ENCODE measurements around the gene RRN3. TPM values are rescaled to one million over a fixed set of nuclear protein-coding genes. Genes with fewer than 3 reads are reported as not detected.
"Not testable (repeated sequence)": the region's sequence is repeated elsewhere in the genome, so short reads cannot be mapped to it uniquely, and the experiment has no call there.

RRN3 gene
- polyA plus RNA-seq, 1 donor (not counting 4 experiments of a cell fraction or from before 2014, with no cell fraction given): 60.3 TPM

DNA sequence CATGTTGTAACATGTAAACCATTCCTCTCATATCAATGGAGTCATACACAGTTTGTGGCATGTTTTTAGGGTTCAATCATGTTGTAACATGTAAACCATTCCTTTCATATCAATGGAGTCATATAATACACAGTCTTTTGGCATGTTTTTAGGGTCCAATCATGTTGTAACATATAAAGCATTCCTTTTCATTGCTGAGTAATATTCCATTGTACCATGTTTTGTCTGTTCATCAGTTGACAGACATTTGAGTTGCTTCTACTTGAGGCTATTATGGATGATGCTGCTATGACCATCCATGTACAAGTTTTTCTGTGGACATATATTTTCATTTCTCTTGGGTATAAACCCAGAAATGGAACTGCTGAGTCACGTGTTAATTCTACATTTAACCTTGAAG is 13.2 kb downstream of the RRN3 start:
- H3K9me3 ChIP-seq (ENCODE audit: control insufficient read depth, low read depth, low read length); H3K27ac ChIP-seq (ENCODE audit: control insufficient read depth, insufficient read depth, low read length); H3K4me3 ChIP-seq (ENCODE audit: control insufficient read depth in 2 of 3, extremely low read depth in 1 of 3, insufficient read depth in 2 of 3, low read depth in 1 of 3, low read length in 3 of 3); FAIRE-seq; H3K9ac ChIP-seq (ENCODE audit: control insufficient read depth, extremely low read depth, insufficient read depth, low read length); H2AFZ ChIP-seq (ENCODE audit: control insufficient read depth, low read length); H4K20me1 ChIP-seq (ENCODE audit: control insufficient read depth, extremely low read depth, insufficient read depth, low read length); H3K4me1 ChIP-seq (ENCODE audit: control insufficient read depth, extremely low read depth, insufficient read depth, low read length); H3K79me2 ChIP-seq (ENCODE audit: control insufficient read depth, insufficient read depth, low read length); H3K9me1 ChIP-seq (ENCODE audit: control insufficient read depth, extremely low read depth, insufficient read depth, low read length); H3K4me2 ChIP-seq (ENCODE audit: control insufficient read depth, extremely low read depth, insufficient read depth, low read depth, low read length); DNase-seq (ENCODE audit: low read depth, low spot score); dilution Hi-C loops (cut with MboI; ENCODE audit: extremely low pct_ligation_motif_present, low sequenced_read_pairs); H3K27me3 ChIP-seq (ENCODE audit: control insufficient read depth, extremely low read depth, insufficient read depth, low read length); H3K36me3 ChIP-seq (ENCODE audit: control insufficient read depth in 2 of 2, extremely low read depth in 1 of 2, insufficient read depth in 2 of 2, low read length in 2 of 2): not testable (repeated sequence)

DNA sequence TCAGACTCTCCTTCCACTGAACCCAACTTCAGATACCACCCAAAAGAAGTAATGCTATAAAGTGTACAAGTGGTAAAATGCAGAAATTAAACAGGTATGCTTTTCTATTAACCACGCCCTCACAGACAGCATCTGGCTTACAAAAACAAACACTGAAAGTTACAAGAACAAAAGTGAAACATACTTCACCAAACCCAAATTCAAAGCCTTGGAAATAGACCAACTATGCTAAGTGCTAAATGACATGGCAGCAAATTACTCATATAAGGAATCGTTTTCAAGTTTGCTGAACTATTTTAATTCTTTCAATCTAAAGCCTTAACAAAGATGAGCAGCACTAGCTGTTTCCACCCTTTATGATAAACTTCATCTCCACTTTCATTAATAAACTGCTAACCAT is 17.9 kb downstream of the RRN3 start:
- FAIRE-seq; H3K4me3 ChIP-seq (ENCODE audit: control insufficient read depth in 2 of 3, extremely low read depth in 1 of 3, insufficient read depth in 2 of 3, low read depth in 1 of 3, low read length in 3 of 3); H3K79me2 ChIP-seq (ENCODE audit: control insufficient read depth, insufficient read depth, low read length); H3K4me2 ChIP-seq (ENCODE audit: control insufficient read depth, extremely low read depth, insufficient read depth, low read depth, low read length); H2AFZ ChIP-seq (ENCODE audit: control insufficient read depth, low read length); H3K27me3 ChIP-seq (ENCODE audit: control insufficient read depth, extremely low read depth, insufficient read depth, low read length); H3K9ac ChIP-seq (ENCODE audit: control insufficient read depth, extremely low read depth, insufficient read depth, low read length); H4K20me1 ChIP-seq (ENCODE audit: control insufficient read depth, extremely low read depth, insufficient read depth, low read length); DNase-seq (ENCODE audit: low read depth, low spot score); H3K27ac ChIP-seq (ENCODE audit: control insufficient read depth, insufficient read depth, low read length); H3K9me1 ChIP-seq (ENCODE audit: control insufficient read depth, extremely low read depth, insufficient read depth, low read length); H3K4me1 ChIP-seq (ENCODE audit: control insufficient read depth, extremely low read depth, insufficient read depth, low read length); H3K9me3 ChIP-seq (ENCODE audit: control insufficient read depth, low read depth, low read length); dilution Hi-C loops (cut with MboI; ENCODE audit: extremely low pct_ligation_motif_present, low sequenced_read_pairs): not testable (repeated sequence)
- peaks cover 12 to 14% of the 10 kb centered on the region in 2 experiments for H3K36me3 ChIP-seq (ENCODE audit: control insufficient read depth in 2 of 2, extremely low read depth in 1 of 2, insufficient read depth in 2 of 2, low read length in 2 of 2)

DNA sequence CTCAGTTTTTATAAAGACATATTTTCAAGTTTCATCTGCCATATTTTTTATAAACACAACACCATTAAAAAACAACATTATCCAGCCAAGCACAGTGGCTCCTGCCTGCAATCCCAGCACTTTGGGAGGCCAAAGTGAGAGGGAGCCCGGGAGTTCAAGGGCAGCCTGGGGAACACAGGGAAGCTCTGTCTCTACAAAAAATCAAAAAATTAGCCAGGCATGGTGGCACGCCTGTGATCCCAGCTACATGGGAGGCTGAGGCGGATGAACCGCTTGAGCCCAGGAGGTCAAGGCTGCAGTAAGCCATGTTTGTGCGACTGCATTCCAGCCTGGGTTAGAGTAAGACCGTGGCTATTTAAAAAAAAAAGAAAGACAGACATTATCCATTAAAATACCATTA is 21.0 kb downstream of the RRN3 start:
- FAIRE-seq (no peak), DNase-seq (ENCODE audit: low read depth, low spot score) (no peak)
- peaks cover 12 to 19% of the 10 kb centered on the region in 2 experiments for H3K36me3 ChIP-seq (ENCODE audit: control insufficient read depth in 2 of 2, extremely low read depth in 1 of 2, insufficient read depth in 2 of 2, low read length in 2 of 2)
- H3K9me1 ChIP-seq (ENCODE audit: control insufficient read depth, extremely low read depth, insufficient read depth, low read length): no peaks in the 10 kb centered on the region
- no peak overlapping the region for H3K9ac ChIP-seq (ENCODE audit: control insufficient read depth, extremely low read depth, insufficient read depth, low read length)
- H3K4me1 ChIP-seq (ENCODE audit: control insufficient read depth, extremely low read depth, insufficient read depth, low read length): no peaks in the 10 kb centered on the region
- no peaks in the 10 kb centered on the region for H4K20me1 ChIP-seq (ENCODE audit: control insufficient read depth, extremely low read depth, insufficient read depth, low read length)
- dilution Hi-C loops (cut with MboI; ENCODE audit: extremely low pct_ligation_motif_present, low sequenced_read_pairs): no loop called here
- H2AFZ ChIP-seq (ENCODE audit: control insufficient read depth, low read length): no peak overlapping the region
- TF ChIP-seq EZH2 (IDR thresholded peaks at IDR 0.05; ENCODE audit: low read length): no peak
- TF ChIP-seq, protein P1, sequence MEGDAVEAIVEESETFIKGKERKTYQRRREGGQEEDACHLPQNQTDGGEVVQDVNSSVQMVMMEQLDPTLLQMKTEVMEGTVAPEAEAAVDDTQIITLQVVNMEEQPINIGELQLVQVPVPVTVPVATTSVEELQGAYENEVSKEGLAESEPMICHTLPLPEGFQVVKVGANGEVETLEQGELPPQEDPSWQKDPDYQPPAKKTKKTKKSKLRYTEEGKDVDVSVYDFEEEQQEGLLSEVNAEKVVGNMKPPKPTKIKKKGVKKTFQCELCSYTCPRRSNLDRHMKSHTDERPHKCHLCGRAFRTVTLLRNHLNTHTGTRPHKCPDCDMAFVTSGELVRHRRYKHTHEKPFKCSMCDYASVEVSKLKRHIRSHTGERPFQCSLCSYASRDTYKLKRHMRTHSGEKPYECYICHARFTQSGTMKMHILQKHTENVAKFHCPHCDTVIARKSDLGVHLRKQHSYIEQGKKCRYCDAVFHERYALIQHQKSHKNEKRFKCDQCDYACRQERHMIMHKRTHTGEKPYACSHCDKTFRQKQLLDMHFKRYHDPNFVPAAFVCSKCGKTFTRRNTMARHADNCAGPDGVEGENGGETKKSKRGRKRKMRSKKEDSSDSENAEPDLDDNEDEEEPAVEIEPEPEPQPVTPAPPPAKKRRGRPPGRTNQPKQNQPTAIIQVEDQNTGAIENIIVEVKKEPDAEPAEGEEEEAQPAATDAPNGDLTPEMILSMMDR (optimal IDR thresholded peaks at IDR 0.05 in 1 of 3, IDR thresholded peaks at IDR 0.05 in 1 of 3, conservative IDR thresholded peaks at IDR 0.05 in 1 of 3; ENCODE audit: extremely low read depth in 1 of 3, insufficient read depth in 2 of 3, low read length in 3 of 3): no peak
- no peak overlapping the region for H3K27ac ChIP-seq (ENCODE audit: control insufficient read depth, insufficient read depth, low read length)
- no peaks in the 10 kb centered on the region for H3K79me2 ChIP-seq (ENCODE audit: control insufficient read depth, insufficient read depth, low read length)
- no peak overlapping the region for H3K4me3 ChIP-seq (ENCODE audit: control insufficient read depth in 2 of 3, extremely low read depth in 1 of 3, insufficient read depth in 2 of 3, low read depth in 1 of 3, low read length in 3 of 3)
- H3K27me3 ChIP-seq (ENCODE audit: control insufficient read depth, extremely low read depth, insufficient read depth, low read length): no peaks in the 10 kb centered on the region
- H3K4me2 ChIP-seq (ENCODE audit: control insufficient read depth, extremely low read depth, insufficient read depth, low read depth, low read length): no peak overlapping the region
- no peaks in the 10 kb centered on the region for H3K9me3 ChIP-seq (ENCODE audit: control insufficient read depth, low read depth, low read length)

All from keratinocyte (primary cell).